Prostate gland (tissue), 2 donors: Measurements from ENCODE around the gene TKT. TPM values are rescaled to one million over a fixed set of nuclear protein-coding genes. Genes with fewer than 3 reads are reported as not detected.

Source experiments
- DNase-seq: peaks from one replicate; pipeline ENCODE4 v3.0.0-alpha.2; 2019; ENCODE audit warnings: low spot score
- H3K27ac ChIP-seq, 2 donors: fragments of 200-600 bp; sonication (generic); 2 replicates each; pipeline ENCODE4 v1.5.1; 2017 to 2019
- H3K27me3 ChIP-seq: fragments of 200-600 bp; sonication (generic); replicated peaks from 2 replicates; pipeline ENCODE4 v1.5.1; 2019; ENCODE audit not compliant: insufficient read depth
- H3K36me3 ChIP-seq, 2 donors: fragments of 200-600 bp; sonication (generic); 1 replicate in 1 of 2; 2 replicates in 1 of 2; pipeline versions ENCODE4 v1.5.1 to v1.8.1; 2017 to 2019
- H3K4me1 ChIP-seq: fragments of 200-600 bp; sonication (generic); replicated peaks from 2 replicates; pipeline ENCODE4 v1.5.1; 2019
- H3K4me3 ChIP-seq, 2 donors: fragments of 200-600 bp; sonication (generic); 2 replicates each; pipeline ENCODE4 v1.5.1; 2017 to 2019
- H3K9me3 ChIP-seq: fragments of 200-600 bp; sonication (generic); 2 replicates; pipeline ENCODE4 v1.5.1; 2017
- CTCF ChIP-seq, 4 experiments: fragments of 200-600 bp in 2 of 4; fragments of 450-650 bp in 2 of 4; sonication (generic) in 2 of 4; IDR thresholded peaks; 1 replicate in 3 of 4; 2 replicates in 1 of 4; pipeline ENCODE4 v1.5.1; 2016 to 2019; ENCODE audit warnings: antibody characterized with exemption in 4 of 4, mild to moderate bottlenecking in 2 of 4, moderate library complexity in 2 of 4
- POLR2A ChIP-seq: fragments of 450-650 bp; IDR thresholded peaks from one replicate; pipeline ENCODE4 v1.6.1; 2016; ENCODE audit warnings: antibody characterized with exemption, mild to moderate bottlenecking
- POLR2AphosphoS5 ChIP-seq: sonication (generic); formaldehyde crosslinking; IDR thresholded peaks from one replicate; pipeline ENCODE4 v1.6.1; 2017; ENCODE audit warnings: antibody characterized with exemption
- WGBS: methylation state at CpG from one replicate; pipeline ENCODE4 v1.1.5; 2018; 5-methylcytosine and 5-hydroxymethylcytosine counted together
- intact Hi-C: fragments of 100-400 bp; cut with DNase I; formaldehyde crosslinking; loops from one replicate; pipeline ENCODE4 v1.14.2; 2022
- total RNA-seq, 2 donors: library from RNA; depleted of rRNA; stranded (reverse); fragments of >200 nt; gene quantifications; one replicate each; pipeline ENCODE4 v1.1.0, GENCODE V29; 2016

TKT gene
- total RNA-seq, 2 donors from 2014 or later, result 187 to 226 TPM

- Histone ChIP-seq H3K27me3 (no peaks in the 10 kb centered on the region), H3K27ac (no peak overlapping the region), H3K4me1 (no peaks in the 10 kb centered on the region), H3K9me3 (no peaks in the 10 kb centered on the region), H3K4me3 (no peak overlapping the region), H3K36me3 (peaks cover 0 to 30% of the 10 kb centered on the region in 2 donors)
- DNase-seq, result no peak
- intact Hi-C loops, result loop anchor here (10.0 kb wide), 1 partner anchor 122 kb away; the partner anchor contains the start of gene DCP1A
- TF ChIP-seq CTCF (IDR thresholded peaks at IDR 0.05) (no peak), POLR2AphosphoS5 (no peak)
- 79% methylated on average over 7 of the region's 7 CpGs for WGBS
Observed at GRCh38 chr3:53223025-53223424, 32.8 kb downstream of the TKT start.

GRCh38 chr3:53222183-53222901 lies 33.5 kb downstream of the TKT start:
- H3K27me3 ChIP-seq, result no peaks in the 10 kb centered on the region
- H3K27ac ChIP-seq, result no peak overlapping the region
- WGBS, result 90% methylated on average over 12 of the region's 12 CpGs
- no peak for TF ChIP-seq POLR2AphosphoS5
- no peak for TF ChIP-seq POLR2A
- no peak for TF ChIP-seq CTCF (IDR thresholded peaks at IDR 0.05)
- no peak for DNase-seq
- H3K4me1 ChIP-seq, result no peaks in the 10 kb centered on the region
- intact Hi-C loops, result loop anchor here (10.0 kb wide), 1 partner anchor 122 kb away; the partner anchor contains the start of gene DCP1A
- no peaks in the 10 kb centered on the region for H3K9me3 ChIP-seq
- H3K36me3 ChIP-seq, result peaks cover 0 to 23% of the 10 kb centered on the region in 2 donors
- no peak overlapping the region for H3K4me3 ChIP-seq

GRCh38 chr3:53221827-53222182 lies 34.0 kb downstream of the TKT start:
- 89% methylated on average over 3 of the region's 3 CpGs for WGBS
- Histone ChIP-seq H3K36me3 (peaks cover 0 to 18% of the 10 kb centered on the region in 2 donors), H3K27me3 (no peaks in the 10 kb centered on the region), H3K27ac (no peak overlapping the region), H3K4me3 (no peak overlapping the region), H3K9me3 (no peaks in the 10 kb centered on the region), H3K4me1 (no peaks in the 10 kb centered on the region)
- no peak for TF ChIP-seq POLR2A
- TF ChIP-seq POLR2AphosphoS5, result no peak
- TF ChIP-seq CTCF (IDR thresholded peaks at IDR 0.05), result no peak
- DNase-seq, result no peak
- intact Hi-C loops, result loop anchor here (10.0 kb wide), 1 partner anchor 123 kb away; the partner anchor contains the start of gene DCP1A

GRCh38 chr3:53221345-53221744 lies 34.5 kb downstream of the TKT start:
- Histone ChIP-seq H3K9me3 (no peaks in the 10 kb centered on the region), H3K27me3 (no peaks in the 10 kb centered on the region), H3K4me1 (no peaks in the 10 kb centered on the region), H3K4me3 (no peak overlapping the region), H3K36me3 (peaks cover 0 to 13% of the 10 kb centered on the region in 2 donors), H3K27ac (no peak overlapping the region)
- 92% methylated on average over 4 of the region's 4 CpGs for WGBS
- intact Hi-C loops, result loop anchor here (10.0 kb wide), 1 partner anchor 123 kb away; the partner anchor contains the start of gene DCP1A
- TF ChIP-seq POLR2A, result no peak
- TF ChIP-seq CTCF (IDR thresholded peaks at IDR 0.05), result no peak
- TF ChIP-seq POLR2AphosphoS5, result no peak
- DNase-seq, result no peak
